Measurements from ENCODE around the gene PLOD2.

DNA sequence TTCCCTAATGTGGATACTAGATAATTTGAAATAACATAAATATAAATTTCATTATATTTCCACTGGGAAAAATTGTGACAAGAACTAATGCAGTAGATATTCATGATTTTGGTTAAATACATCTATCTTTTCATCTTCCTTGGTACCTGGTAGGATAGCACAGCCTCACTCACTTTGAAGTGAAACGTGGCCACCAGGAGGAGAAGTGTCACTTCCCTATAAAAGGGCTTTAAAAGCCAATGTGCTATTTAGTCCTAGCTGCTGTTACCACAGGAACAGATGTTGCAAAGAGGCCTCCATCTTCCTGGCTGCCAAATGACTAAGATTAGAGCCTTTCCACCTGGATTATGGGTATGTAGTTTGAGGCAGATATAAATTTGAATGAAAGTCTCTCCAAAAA lies 140.0 kb downstream of the PLOD2 start:
- TF ChIP-seq BCL6 (CRISPR knock-in tag; IDR thresholded peaks at IDR 0.05), result no peak
- TF ChIP-seq JUNB (CRISPR knock-in tag; conservative IDR thresholded peaks at IDR 0.05), result no peak
- no peak for TF ChIP-seq EZH2 (IDR thresholded peaks at IDR 0.05; ENCODE audit: borderline replicate concordance, low read depth, low read length)
- no peak for TF ChIP-seq SIN3A (IDR thresholded peaks at IDR 0.05; ENCODE audit: borderline replicate concordance in 2 of 2, control insufficient read depth in 1 of 2, low read depth in 2 of 2, low read length in 2 of 2)
- TF ChIP-seq, protein P1, sequence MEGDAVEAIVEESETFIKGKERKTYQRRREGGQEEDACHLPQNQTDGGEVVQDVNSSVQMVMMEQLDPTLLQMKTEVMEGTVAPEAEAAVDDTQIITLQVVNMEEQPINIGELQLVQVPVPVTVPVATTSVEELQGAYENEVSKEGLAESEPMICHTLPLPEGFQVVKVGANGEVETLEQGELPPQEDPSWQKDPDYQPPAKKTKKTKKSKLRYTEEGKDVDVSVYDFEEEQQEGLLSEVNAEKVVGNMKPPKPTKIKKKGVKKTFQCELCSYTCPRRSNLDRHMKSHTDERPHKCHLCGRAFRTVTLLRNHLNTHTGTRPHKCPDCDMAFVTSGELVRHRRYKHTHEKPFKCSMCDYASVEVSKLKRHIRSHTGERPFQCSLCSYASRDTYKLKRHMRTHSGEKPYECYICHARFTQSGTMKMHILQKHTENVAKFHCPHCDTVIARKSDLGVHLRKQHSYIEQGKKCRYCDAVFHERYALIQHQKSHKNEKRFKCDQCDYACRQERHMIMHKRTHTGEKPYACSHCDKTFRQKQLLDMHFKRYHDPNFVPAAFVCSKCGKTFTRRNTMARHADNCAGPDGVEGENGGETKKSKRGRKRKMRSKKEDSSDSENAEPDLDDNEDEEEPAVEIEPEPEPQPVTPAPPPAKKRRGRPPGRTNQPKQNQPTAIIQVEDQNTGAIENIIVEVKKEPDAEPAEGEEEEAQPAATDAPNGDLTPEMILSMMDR (IDR thresholded peaks at IDR 0.05 in 2 of 3, conservative IDR thresholded peaks at IDR 0.05 in 1 of 3; ENCODE audit: insufficient read depth in 2 of 3, low read depth in 1 of 3, low read length in 3 of 3), result no peak
